A549 (cell line): ENCODE data around the gene KYNU. TPM values are rescaled to one million over a fixed set of nuclear protein-coding genes. Genes with fewer than 3 reads are reported as not detected.

Experiments
- ATAC-seq, 2 experiments: fragments of 200-7000 bp in 1 of 2; fragments of >200 bp in 1 of 2; cut with Nextera tagmentation in 1 of 2; cut with Tn5 transposase in 1 of 2; 3 replicates each; pipeline versions ENCODE4 v1.8.0 to v1.9.1; 2018 to 2020; ENCODE audit warnings: mild to moderate bottlenecking in 1 of 2, moderate library complexity in 1 of 2
- CTCF ChIA-PET: fragments of 300-600 bp; sonication (Branson Sonifier 250); formaldehyde crosslinking; extraction: SDS; loops from one replicate; lab custom pipeline; 2021; ENCODE audit warnings: antibody characterized with exemption, inconsistent platforms; lab: Yijun Ruan, JAX
- POLR2A ChIA-PET: fragments of 350-600 bp; formaldehyde crosslinking; extraction: SDS; loops from one replicate; lab custom pipeline; 2021; ENCODE audit warnings: antibody characterized with exemption, inconsistent platforms; lab: Yijun Ruan, JAX
- DNase-seq, 2 experiments: peaks; one replicate each; pipeline versions ENCODE4 v3.0.0 to v3.0.0-alpha.2; 2011 to 2016; ENCODE audit warnings: low read depth in 1 of 2, low spot score in 1 of 2
- FAIRE-seq: peaks from 2 replicates; lab custom pipeline; 2011; peaks lifted over from hg19 to GRCh38; lab: Jason Lieb, UNC
- H3K27ac ChIP-seq, 2 experiments: fragments of >200 bp; sonication (Bioruptor Twin); formaldehyde crosslinking; 3 replicates each; pipeline ENCODE4 v1.5.1; 2016 to 2017
- H3K4me1 ChIP-seq: fragments of >200 bp; sonication (Bioruptor Twin); formaldehyde crosslinking; 3 replicates; pipeline ENCODE4 v1.6.1; 2016
- H3K4me2 ChIP-seq: fragments of >200 bp; sonication (Bioruptor Twin); formaldehyde crosslinking; 3 replicates; pipeline ENCODE4 v1.6.1; 2016
- H3K4me3 ChIP-seq: fragments of >200 bp; sonication (Bioruptor Twin); formaldehyde crosslinking; 3 replicates; pipeline ENCODE4 v1.5.1; 2016
- H3K9me3 ChIP-seq: fragments of >200 bp; sonication (Bioruptor Twin); formaldehyde crosslinking; 3 replicates; pipeline ENCODE4 v1.6.1; 2016
- CBX2 ChIP-seq: fragments of 200-600 bp; sonication (generic); IDR thresholded peaks from 2 replicates; pipeline ENCODE4 v1.6.1; 2016; ENCODE audit warnings: low read depth, mild to moderate bottlenecking, borderline replicate concordance
- CTCF ChIP-seq: fragments of >200 bp; sonication (Bioruptor Twin); formaldehyde crosslinking; IDR thresholded peaks from 3 replicates; pipeline ENCODE4 v1.5.1; 2016
- EHF ChIP-seq: fragments of 250-450 bp; sonication (Bioruptor Pico); IDR thresholded peaks from 2 replicates; pipeline ENCODE4 v1.5.0; 2020; ENCODE audit warnings: mild to moderate bottlenecking
- EP300 ChIP-seq, 2 experiments: fragments of >200 bp; sonication (Bioruptor Twin); formaldehyde crosslinking; IDR thresholded peaks; 2 replicates in 1 of 2; 3 replicates in 1 of 2; pipeline ENCODE4 v1.6.1; 2016 to 2017
- FOSL2 ChIP-seq, 2 experiments: fragments of 450-650 bp in 1 of 2; fragments of >200 bp in 1 of 2; sonication (Bioruptor Twin) in 1 of 2; formaldehyde crosslinking; IDR thresholded peaks; 2 replicates each; pipeline versions ENCODE4 v1.5.0 to v1.6.1; 2016 to 2020; ENCODE audit warnings: mild to moderate bottlenecking in 1 of 2, moderate library complexity in 1 of 2
- GATA3 ChIP-seq: IDR thresholded peaks from 2 replicates; pipeline ENCODE4 v1.6.1; 2012; ENCODE audit warnings: borderline replicate concordance
- HEYL ChIP-seq: fragments of 250-450 bp; sonication (Bioruptor Pico); IDR thresholded peaks from 2 replicates; pipeline ENCODE4 v1.8.0; 2021; ENCODE audit warnings: mild to moderate bottlenecking, moderate library complexity
- HMGXB4 ChIP-seq: fragments of 250-450 bp; sonication (Bioruptor Pico); IDR thresholded peaks from 2 replicates; pipeline ENCODE4 v1.5.0; 2021; ENCODE audit warnings: mild to moderate bottlenecking, moderate library complexity, borderline replicate concordance
- HOXB13 ChIP-seq: fragments of 250-450 bp; sonication (Bioruptor Pico); IDR thresholded peaks from 2 replicates; pipeline ENCODE4 v1.5.0; 2020; ENCODE audit warnings: low read depth, mild to moderate bottlenecking, moderate library complexity
- HOXB5 ChIP-seq: fragments of 250-450 bp; sonication (Bioruptor Pico); IDR thresholded peaks from 2 replicates; pipeline ENCODE4 v1.5.0; 2020; ENCODE audit warnings: mild to moderate bottlenecking, moderate library complexity
- JUNB ChIP-seq: fragments of >200 bp; sonication (Bioruptor Twin); formaldehyde crosslinking; IDR thresholded peaks from 2 replicates; pipeline ENCODE4 v1.6.1; 2016
- KDM1A ChIP-seq: fragments of 200-600 bp; sonication (generic); IDR thresholded peaks from 2 replicates; pipeline ENCODE4 v1.6.1; 2016; ENCODE audit warnings: low read depth, mild to moderate bottlenecking
- MAFK ChIP-seq: fragments of 450-650 bp; IDR thresholded peaks from 2 replicates; pipeline ENCODE4 v1.6.1; 2014; ENCODE audit not compliant: partially characterized antibody
- NFE2L2 ChIP-seq: fragments of 150-350 bp; conservative IDR thresholded peaks from 2 replicates; pipeline ENCODE4 v1.6.1; 2014; ENCODE audit warnings: low read length
- POLR2AphosphoS2 ChIP-seq: conservative IDR thresholded peaks from 2 replicates; pipeline ENCODE4 v1.6.1; 2012; ENCODE audit warnings: low read length, improper control_type of control experiment, inconsistent platforms
- RCOR1 ChIP-seq: fragments of 150-350 bp; IDR thresholded peaks from 2 replicates; pipeline ENCODE4 v1.6.1; 2014; ENCODE audit warnings: antibody characterized with exemption, low read length, low read depth
- REST ChIP-seq: fragments of 200-600 bp; sonication (generic); IDR thresholded peaks from 2 replicates; pipeline ENCODE4 v1.6.1; 2016; ENCODE audit warnings: antibody characterized with exemption, mild to moderate bottlenecking, moderate library complexity
- RNF2 ChIP-seq: fragments of 200-600 bp; sonication (generic); IDR thresholded peaks from 2 replicates; pipeline ENCODE4 v1.6.1; 2016; ENCODE audit warnings: low read depth, mild to moderate bottlenecking, antibody characterized with exemption, moderate library complexity, borderline replicate concordance
- TFCP2L1 ChIP-seq: fragments of 250-450 bp; sonication (Bioruptor Pico); IDR thresholded peaks from 2 replicates; pipeline ENCODE4 v1.5.0; 2021; ENCODE audit warnings: mild to moderate bottlenecking
- USF2 ChIP-seq: fragments of 450-650 bp; IDR thresholded peaks from 2 replicates; pipeline ENCODE4 v1.6.1; 2014; ENCODE audit warnings: antibody characterized with exemption
- ZC3H11A ChIP-seq: fragments of 450-650 bp; IDR thresholded peaks from 2 replicates; pipeline ENCODE4 v1.6.1; 2014; ENCODE audit warnings: antibody characterized with exemption, mild to moderate bottlenecking
- ZFP36 ChIP-seq: fragments of 450-650 bp; IDR thresholded peaks from 2 replicates; pipeline ENCODE4 v1.6.1; 2014; ENCODE audit warnings: borderline replicate concordance; ENCODE audit not compliant: partially characterized antibody
- WGBS: methylation state at CpG from one replicate; pipeline ENCODE4 v1.1.6; 2017; ENCODE audit errors: missing lambda C conversion rate; 5-methylcytosine and 5-hydroxymethylcytosine counted together
- polyA plus RNA-seq, 4 experiments: library from polyadenylated mRNA; depleted of rRNA in 3 of 4; stranded (reverse); fragments of >200 nt; fragmentation: RNase III in 1 of 4; extraction: RNeasy Plus Mini Kit Qiagen cat#74134 plus additional on column Dnase treatment in 1 of 4; gene quantifications; 2 replicates in 3 of 4; 3 replicates in 1 of 4; pipeline ENCODE4 v1.2.3, GENCODE V29; 2011 to 2017

Gene KYNU
- polyA plus RNA-seq, 2 of the 4 experiments (the other 2 are of a cell fraction): 302 to 324 TPM

- no peak for TF ChIP-seq USF2
- TF ChIP-seq HOXB13 (CRISPR knock-in tag): no peak
- no peak for TF ChIP-seq TFCP2L1 (CRISPR knock-in tag)
- no peak for TF ChIP-seq NFE2L2
- no peak for TF ChIP-seq POLR2AphosphoS2
- no peak for TF ChIP-seq CTCF
- no peak for TF ChIP-seq MAFK
- ATAC-seq (no peak), FAIRE-seq (no peak), DNase-seq (no peak)
- peaks cover 27% of the 10 kb centered on the region for H3K4me1 ChIP-seq
- CTCF ChIA-PET: interaction anchor here (1.2 kb wide), 1 partner anchor 12 kb away, joined by 4 read pairs; no protein-coding TSS in a partner anchor
- whole genome bisulfite sequencing: 82% methylated on average over 4 of the region's 4 CpGs
- POLR2A ChIA-PET: no interaction called here
- H3K4me2 ChIP-seq: no peak overlapping the region
- H3K9me3 ChIP-seq: no peaks in the 10 kb centered on the region
- H3K27ac ChIP-seq: no peak overlapping the region
- no peak overlapping the region for H3K4me3 ChIP-seq
Observed at GRCh38 chr2:142992840-142993239, 115.4 kb downstream of the KYNU start.

- no peak for FAIRE-seq
- WGBS: 85% methylated on average over 2 of the region's 2 CpGs
- no peak for TF ChIP-seq REST
- no peak for TF ChIP-seq KDM1A
- no peak for TF ChIP-seq JUNB
- TF ChIP-seq GATA3: no peak
- no peak overlapping the region for H3K4me3 ChIP-seq
- CTCF ChIA-PET: interaction anchor here (1.2 kb wide), 1 partner anchor 13 kb away, joined by 4 read pairs; no protein-coding TSS in a partner anchor
- no peak for ATAC-seq
- H3K27ac ChIP-seq: no peak overlapping the region
- DNase-seq: no peak
- H3K9me3 ChIP-seq: no peaks in the 10 kb centered on the region
- POLR2A ChIA-PET: interaction anchor here (0.7 kb wide), 1 partner anchor 123 kb away, joined by 4 read pairs; no protein-coding TSS in a partner anchor
- H3K4me2 ChIP-seq: no peak overlapping the region
- peaks cover 20% of the 10 kb centered on the region for H3K4me1 ChIP-seq
Observed at GRCh38 chr2:142993771-142994170, 116.3 kb downstream of the KYNU start.

GRCh38 chr2:142994665-142995064 is 117.2 kb downstream of the KYNU start:
- H3K4me2 ChIP-seq: no peak overlapping the region
- no peak overlapping the region for H3K27ac ChIP-seq
- FAIRE-seq: no peak
- 91% methylated on average over 2 of the region's 2 CpGs for WGBS
- peaks cover 11% of the 10 kb centered on the region for H3K4me1 ChIP-seq
- no peak for DNase-seq
- ChIA-PET CTCF (interaction anchor here (1.3 kb wide), 1 partner anchor 15 kb away, joined by 3 read pairs; no protein-coding TSS in a partner anchor), POLR2A (no interaction called here)
- no peaks in the 10 kb centered on the region for H3K9me3 ChIP-seq
- ATAC-seq: no peak
- no peak overlapping the region for H3K4me3 ChIP-seq
- no peak for TF ChIP-seq RNF2
- TF ChIP-seq EHF: no peak
- no peak for TF ChIP-seq EP300 (IDR thresholded peaks at IDR 0.05)
- TF ChIP-seq HMGXB4 (CRISPR knock-in tag): no peak
- no peak for TF ChIP-seq POLR2AphosphoS2
- TF ChIP-seq NFE2L2: no peak
- TF ChIP-seq ZFP36: no peak
- TF ChIP-seq CBX2: no peak
- no peak for TF ChIP-seq ZC3H11A
- TF ChIP-seq HEYL (CRISPR knock-in tag): no peak
- no peak for TF ChIP-seq CTCF
- no peak for TF ChIP-seq MAFK
- TF ChIP-seq RCOR1: no peak
- TF ChIP-seq FOSL2 (IDR thresholded peaks at IDR 0.05): no peak
- TF ChIP-seq FOSL2 (CRISPR knock-in tag; IDR thresholded peaks at IDR 0.05): no peak
- TF ChIP-seq TFCP2L1 (CRISPR knock-in tag): no peak
- no peak for TF ChIP-seq HOXB5 (CRISPR knock-in tag)
